Muscle layer of duodenum (tissue), 2 donors: ENCODE measurements around the gene INSL3.

Experiments
- H3K27ac ChIP-seq: one replicate; pipeline ENCODE4 v1.7.0; 2013; ENCODE audit warnings: mild to moderate bottlenecking, low read length
- H3K27me3 ChIP-seq: one replicate; pipeline ENCODE4 v1.7.0; 2013; ENCODE audit warnings: low read depth, mild to moderate bottlenecking, control low read depth, low read length
- H3K36me3 ChIP-seq, 2 donors: one replicate each; pipeline ENCODE4 v1.7.0; 2013; ENCODE audit warnings: low read length in 2 of 2, control low read depth in 1 of 2, mild to moderate bottlenecking in 1 of 2; ENCODE audit not compliant: insufficient read depth in 2 of 2, control insufficient read depth in 1 of 2
- H3K4me1 ChIP-seq, 2 donors: one replicate each; pipeline ENCODE4 v1.7.0; 2013; ENCODE audit warnings: low read length in 2 of 2, mild to moderate bottlenecking in 2 of 2, control low read depth in 1 of 2, moderate library complexity in 1 of 2; ENCODE audit not compliant: insufficient read depth in 2 of 2, control insufficient read depth in 1 of 2
- H3K4me3 ChIP-seq, 2 donors: one replicate each; pipeline ENCODE4 v1.7.0; 2013; ENCODE audit warnings: low read length in 2 of 2, low read depth in 1 of 2, mild to moderate bottlenecking in 1 of 2
- H3K9me3 ChIP-seq, 2 donors: one replicate each; pipeline ENCODE4 v1.7.0; 2013; ENCODE audit warnings: low read length in 2 of 2, control low read depth in 1 of 2, mild to moderate bottlenecking in 1 of 2; ENCODE audit not compliant: control insufficient read depth in 1 of 2
- donor health status: healthy.

The INSL3 gene

GRCh38 chr19:17831419-17831888, 10.1 kb upstream of the INSL3 start:
- Histone ChIP-seq H3K4me3 (peak overlapping the region in 1 of 2 donors; percentile 49), H3K27me3 (no peaks in the 10 kb centered on the region), H3K4me1 (peaks cover 0 to 9% of the 10 kb centered on the region in 2 donors), H3K36me3 (no peaks in the 10 kb centered on the region), H3K27ac (no peak overlapping the region), H3K9me3 (no peaks in the 10 kb centered on the region)

GRCh38 chr19:17830567-17831418, 9.5 kb upstream of the INSL3 start:
- peaks cover 0 to 9% of the 10 kb centered on the region in 2 donors for H3K4me1 ChIP-seq
- no peak overlapping the region for H3K27ac ChIP-seq
- H3K4me3 ChIP-seq = peak overlapping the region in 1 of 2 donors; percentile 49
- H3K9me3 ChIP-seq = no peaks in the 10 kb centered on the region
- no peaks in the 10 kb centered on the region for H3K27me3 ChIP-seq
- no peaks in the 10 kb centered on the region for H3K36me3 ChIP-seq

- H3K27ac ChIP-seq = no peak overlapping the region
- no peaks in the 10 kb centered on the region for H3K27me3 ChIP-seq
- H3K4me1 ChIP-seq = peaks cover 0 to 9% of the 10 kb centered on the region in 2 donors
- H3K36me3 ChIP-seq = no peaks in the 10 kb centered on the region
- H3K9me3 ChIP-seq = no peaks in the 10 kb centered on the region
- H3K4me3 ChIP-seq = peak overlapping the region in 1 of 2 donors; percentile 38
Measured at GRCh38 chr19:17829855-17830566, 8.7 kb upstream of the INSL3 start.

- H3K27me3 ChIP-seq = no peaks in the 10 kb centered on the region
- no peaks in the 10 kb centered on the region for H3K36me3 ChIP-seq
- no peak overlapping the region for H3K4me3 ChIP-seq
- no peak overlapping the region for H3K27ac ChIP-seq
- no peaks in the 10 kb centered on the region for H3K9me3 ChIP-seq
- H3K4me1 ChIP-seq = peaks cover 0 to 9% of the 10 kb centered on the region in 2 donors
Measured at GRCh38 chr19:17826508-17827056, 5.3 kb upstream of the INSL3 start.

GRCh38 chr19:17824339-17824738, 3.0 kb upstream of the INSL3 start:
- Histone ChIP-seq H3K27ac (no peak overlapping the region), H3K9me3 (no peaks in the 10 kb centered on the region), H3K4me1 (no peaks in the 10 kb centered on the region), H3K4me3 (no peak overlapping the region), H3K36me3 (no peaks in the 10 kb centered on the region), H3K27me3 (no peaks in the 10 kb centered on the region)

GRCh38 chr19:17817668-17818363, 3.5 kb downstream of the INSL3 start:
- no peaks in the 10 kb centered on the region for H3K27me3 ChIP-seq
- no peaks in the 10 kb centered on the region for H3K36me3 ChIP-seq
- no peak overlapping the region for H3K27ac ChIP-seq
- no peaks in the 10 kb centered on the region for H3K4me1 ChIP-seq
- H3K9me3 ChIP-seq = no peaks in the 10 kb centered on the region
- H3K4me3 ChIP-seq = no peak overlapping the region

GRCh38 chr19:17812099-17812498, 9.2 kb downstream of the INSL3 start:
- Histone ChIP-seq H3K27ac (no peak overlapping the region), H3K27me3 (no peaks in the 10 kb centered on the region), H3K36me3 (no peaks in the 10 kb centered on the region), H3K4me3 (no peak overlapping the region), H3K9me3 (peaks cover 0 to 5% of the 10 kb centered on the region in 2 donors), H3K4me1 (no peaks in the 10 kb centered on the region)

GRCh38 chr19:17811681-17812080, 9.6 kb downstream of the INSL3 start:
- H3K27me3 ChIP-seq = no peaks in the 10 kb centered on the region
- no peak overlapping the region for H3K4me3 ChIP-seq

GRCh38 chr19:17811103-17811502, 10.2 kb downstream of the INSL3 start:
- H3K4me3 ChIP-seq = no peak overlapping the region
- H3K36me3 ChIP-seq = no peaks in the 10 kb centered on the region
- no peak overlapping the region for H3K27ac ChIP-seq

More at GRCh38 chr19:17811681-17812080, 9.6 kb downstream of the INSL3 start:
- Histone ChIP-seq H3K36me3 (no peaks in the 10 kb centered on the region), H3K27ac (no peak overlapping the region), H3K9me3 (peaks cover 0 to 5% of the 10 kb centered on the region in 2 donors), H3K4me1 (no peaks in the 10 kb centered on the region)

GRCh38 chr19:17807731-17808316, 13.5 kb downstream of the INSL3 start:
- Histone ChIP-seq H3K9me3 (peaks cover 0 to 5% of the 10 kb centered on the region in 2 donors), H3K36me3 (no peaks in the 10 kb centered on the region), H3K4me1 (no peaks in the 10 kb centered on the region), H3K27ac (no peak overlapping the region), H3K27me3 (no peaks in the 10 kb centered on the region), H3K4me3 (no peak overlapping the region)

More at GRCh38 chr19:17811103-17811502, 10.2 kb downstream of the INSL3 start:
- Histone ChIP-seq H3K27me3 (no peaks in the 10 kb centered on the region), H3K4me1 (no peaks in the 10 kb centered on the region), H3K9me3 (peaks cover 0 to 5% of the 10 kb centered on the region in 2 donors)
